HG02588 (cell line): ENCODE results near the gene SS18.
A peak's percentile ranks its signal among the peaks of the same experiment; 100 is the strongest.
"Not testable (repeated sequence)": the region's sequence is repeated elsewhere in the genome, so short reads cannot be mapped to it uniquely, and the experiment has no call there.

Experiments used
- ATAC-seq: cut with Tn5 transposase; IDR thresholded peaks from one replicate; pipeline ENCODE4 v1.9.1; 2021; ENCODE audit warnings: mild to moderate bottlenecking, moderate library complexity; ENCODE audit not compliant: unreplicated experiment

Gene SS18, protein sequence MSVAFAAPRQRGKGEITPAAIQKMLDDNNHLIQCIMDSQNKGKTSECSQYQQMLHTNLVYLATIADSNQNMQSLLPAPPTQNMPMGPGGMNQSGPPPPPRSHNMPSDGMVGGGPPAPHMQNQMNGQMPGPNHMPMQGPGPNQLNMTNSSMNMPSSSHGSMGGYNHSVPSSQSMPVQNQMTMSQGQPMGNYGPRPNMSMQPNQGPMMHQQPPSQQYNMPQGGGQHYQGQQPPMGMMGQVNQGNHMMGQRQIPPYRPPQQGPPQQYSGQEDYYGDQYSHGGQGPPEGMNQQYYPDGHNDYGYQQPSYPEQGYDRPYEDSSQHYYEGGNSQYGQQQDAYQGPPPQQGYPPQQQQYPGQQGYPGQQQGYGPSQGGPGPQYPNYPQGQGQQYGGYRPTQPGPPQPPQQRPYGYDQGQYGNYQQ

DNA sequence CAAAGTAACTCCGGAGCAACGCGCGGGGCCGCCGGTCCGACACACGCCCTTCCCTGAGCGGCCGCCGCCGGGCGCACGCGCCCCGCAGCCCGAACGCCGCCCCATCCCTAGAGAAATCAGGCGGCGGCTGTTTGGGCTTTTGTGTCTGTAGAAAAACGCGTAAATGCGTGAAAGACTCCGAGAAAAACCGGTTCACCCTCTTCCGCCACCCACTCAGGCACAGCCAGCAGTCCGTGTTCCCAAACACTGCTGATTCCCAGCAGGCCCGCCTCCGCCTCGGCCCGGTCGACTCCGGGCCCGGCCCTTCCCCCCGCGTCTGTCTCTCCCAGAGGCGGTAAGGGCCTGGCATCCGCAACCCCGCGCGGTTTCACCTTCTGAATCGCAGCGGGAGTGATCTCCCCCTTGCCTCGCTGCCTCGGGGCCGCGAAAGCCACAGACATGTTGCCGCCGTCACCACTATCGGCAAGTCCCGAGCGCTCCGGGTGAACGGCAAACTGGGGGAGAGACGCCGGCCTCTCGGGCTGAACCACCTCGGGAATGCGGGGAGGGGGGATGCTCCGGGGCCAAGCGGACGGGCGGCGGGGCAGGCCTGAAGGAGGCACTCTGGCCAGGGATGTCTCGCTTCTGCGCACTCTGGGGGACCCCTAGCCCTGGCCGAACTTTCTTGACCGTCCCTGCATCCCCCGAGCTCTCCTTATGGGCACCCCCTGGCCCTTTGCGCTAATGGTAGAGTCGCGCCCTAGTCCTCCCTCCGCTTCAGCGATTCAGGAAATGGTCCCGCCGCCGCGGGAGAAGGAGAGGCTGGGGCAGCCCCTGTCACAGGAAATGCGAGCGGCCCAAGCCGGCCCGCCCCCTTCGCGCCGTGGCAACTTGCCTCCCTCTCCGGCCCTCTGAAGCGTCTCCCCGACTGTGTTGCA, at the start of gene SS18:
Gene SS18, minus strand, starts transcription at position 484 of the 917 bp plus-strand sequence. Its CDS starts 44 bp downstream, at position 440.
- ATAC-seq = peak; percentile 76

DNA sequence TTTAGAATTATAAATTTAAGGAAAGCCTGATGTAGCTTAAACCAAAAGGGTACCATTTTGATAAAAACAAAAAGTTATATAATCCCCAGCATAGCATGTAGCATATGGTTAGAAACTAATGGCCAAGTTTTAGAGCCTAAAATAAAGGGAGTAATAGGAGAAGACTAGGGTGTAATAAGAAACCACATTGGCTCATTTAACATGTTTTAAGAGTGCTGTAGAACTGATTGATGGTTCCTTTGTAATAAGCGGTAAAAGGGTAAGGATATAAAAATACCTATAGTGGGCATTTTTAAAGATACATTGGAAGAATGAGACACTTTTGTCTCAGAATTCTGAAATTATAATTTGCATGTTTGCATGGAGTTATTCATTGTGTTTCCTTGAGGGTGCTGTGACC, 45.1 kb upstream of the SS18 start:
- ATAC-seq = no peak

DNA sequence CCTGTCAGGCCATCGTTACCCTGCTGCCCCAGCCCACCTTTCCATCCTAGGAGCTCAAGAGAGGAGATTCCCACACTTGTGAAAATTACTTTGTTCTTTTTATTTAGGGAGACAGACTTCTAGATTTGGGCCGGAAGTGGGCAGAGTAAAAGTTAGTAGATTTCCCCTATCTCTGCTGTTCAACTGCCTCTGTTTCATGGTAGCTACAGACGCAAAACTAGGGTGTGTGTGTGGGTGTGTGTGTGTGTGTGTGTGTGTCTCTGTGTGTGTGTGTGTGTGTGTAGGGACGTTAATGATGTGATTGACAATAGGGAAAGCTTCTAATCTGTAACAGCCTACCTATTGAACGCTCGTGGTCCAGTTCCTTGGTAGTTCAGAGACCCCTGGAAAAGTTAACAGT, 43.7 kb upstream of the SS18 start:
- ATAC-seq = no peak

DNA sequence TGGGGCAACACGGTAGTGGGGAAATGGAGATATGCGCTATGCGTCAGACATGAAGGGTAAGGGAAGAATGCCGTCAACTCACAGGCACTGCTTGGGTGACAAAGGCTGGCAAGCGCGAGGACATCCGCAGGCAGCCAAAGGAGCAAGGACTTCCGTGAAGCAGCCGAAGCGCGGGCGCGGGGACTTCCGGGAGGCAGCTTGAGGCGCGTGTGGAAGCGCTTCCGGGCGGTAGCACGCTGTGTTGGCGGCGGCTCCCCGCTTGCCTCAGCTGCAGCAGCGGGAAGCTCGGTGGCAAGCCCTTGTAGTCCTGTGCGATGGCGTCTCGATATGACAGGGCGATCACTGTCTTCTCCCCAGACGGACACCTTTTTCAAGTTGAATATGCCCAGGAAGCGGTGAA, 43.2 kb upstream of the SS18 start, which contains the start of gene PSMA8:
Gene PSMA8, plus strand, starts transcription at position 218 of the 400 bp plus-strand sequence. Its CDS starts 97 bp downstream, at position 315.
- ATAC-seq = no peak

DNA sequence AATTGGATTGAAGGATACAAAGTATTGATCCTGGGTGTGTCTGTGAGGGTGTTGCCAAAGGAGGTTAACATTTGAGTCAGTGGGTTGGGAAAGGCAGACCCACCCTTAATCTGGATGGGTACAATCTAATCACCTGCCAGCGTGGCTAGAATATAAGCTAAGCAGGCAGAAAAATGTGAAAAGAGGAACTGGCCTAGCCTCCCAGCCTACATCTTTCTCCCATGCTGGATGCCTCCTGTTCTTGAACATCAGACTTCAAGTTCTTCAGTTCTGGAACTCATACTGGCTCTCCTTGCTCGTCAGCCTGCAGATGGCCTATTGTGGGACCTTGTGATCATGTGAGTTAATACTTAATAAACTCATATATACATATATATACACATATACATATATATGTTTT, 37.8 kb upstream of the SS18 start:
- not testable (repeated sequence) for ATAC-seq

DNA sequence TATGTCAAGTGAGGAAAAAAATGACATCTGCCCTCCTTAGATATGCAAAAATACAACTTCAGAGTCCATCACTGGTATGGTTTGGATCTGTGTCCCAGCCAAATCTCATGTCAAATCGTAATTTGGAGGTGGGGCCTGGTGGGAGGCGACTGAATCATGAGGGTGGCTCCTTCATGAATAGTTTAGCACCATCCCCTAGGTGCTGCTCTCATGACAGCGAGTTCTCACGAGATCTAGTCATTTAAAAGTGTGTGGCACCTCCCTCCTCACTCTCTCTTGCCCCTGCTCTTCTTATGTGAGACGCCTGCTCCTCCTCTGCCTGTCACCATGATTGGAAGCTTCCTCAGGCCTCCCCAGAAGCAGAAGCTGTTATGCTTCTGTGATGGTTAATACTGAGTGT, 37.4 kb upstream of the SS18 start:
- no peak for ATAC-seq

DNA sequence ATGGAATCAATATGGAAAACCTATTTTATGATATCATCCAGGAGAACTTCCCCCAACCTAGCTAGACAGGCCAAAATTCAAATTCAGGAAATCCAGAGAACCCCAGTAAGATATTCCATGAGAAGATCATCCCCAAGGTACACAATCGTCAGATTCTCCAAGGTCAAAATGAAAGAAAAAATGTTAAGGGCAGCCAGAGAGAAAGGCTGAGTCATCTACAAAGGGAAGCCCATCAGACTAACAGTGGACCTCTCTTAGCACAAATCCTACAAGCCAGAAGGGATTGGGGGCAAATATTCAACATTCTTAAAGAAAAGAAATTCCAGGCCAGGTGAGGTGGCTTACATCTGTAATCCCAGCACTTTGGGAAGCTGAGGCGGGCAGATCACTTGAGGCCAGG, 31.6 kb upstream of the SS18 start:
- ATAC-seq = not testable (repeated sequence)

DNA sequence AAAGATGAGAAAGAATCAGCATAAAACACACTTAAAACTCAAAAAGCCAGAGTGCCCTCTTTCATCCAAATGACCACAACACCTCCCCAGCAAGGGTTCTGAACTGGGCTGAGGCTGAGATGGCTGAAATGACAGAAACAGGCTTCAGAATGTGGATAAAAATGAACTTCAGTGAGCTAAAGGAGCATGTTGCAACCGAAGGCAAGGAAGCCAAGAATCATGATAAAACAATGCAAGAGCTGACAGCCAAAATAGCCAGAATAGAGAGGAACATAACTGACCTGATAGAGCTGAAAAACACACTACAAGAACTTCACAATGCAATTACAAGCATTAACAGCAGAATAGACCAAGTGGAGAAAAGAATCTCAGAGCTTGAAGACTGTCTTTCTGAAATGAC, 31.1 kb upstream of the SS18 start:
- no peak for ATAC-seq

DNA sequence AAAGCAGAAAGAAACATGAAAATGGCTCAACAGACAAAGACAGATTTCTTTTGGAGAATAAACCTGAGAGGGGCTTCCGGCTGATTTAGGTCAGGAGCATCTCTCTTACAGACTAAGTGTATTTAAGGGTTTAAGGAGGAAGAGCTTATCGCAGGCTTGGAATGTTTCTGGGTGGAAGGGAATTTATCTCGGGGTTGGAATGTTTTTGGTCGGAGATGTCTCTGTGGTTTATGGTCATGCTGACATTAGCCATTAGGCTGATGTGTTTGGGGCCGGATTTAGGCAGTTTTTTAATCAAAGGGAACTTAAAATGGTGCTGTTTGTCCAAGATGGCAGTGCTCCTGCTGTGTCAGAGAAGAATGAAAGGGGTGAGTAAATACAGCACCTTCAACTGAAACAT, 28.8 kb upstream of the SS18 start:
- no peak for ATAC-seq

DNA sequence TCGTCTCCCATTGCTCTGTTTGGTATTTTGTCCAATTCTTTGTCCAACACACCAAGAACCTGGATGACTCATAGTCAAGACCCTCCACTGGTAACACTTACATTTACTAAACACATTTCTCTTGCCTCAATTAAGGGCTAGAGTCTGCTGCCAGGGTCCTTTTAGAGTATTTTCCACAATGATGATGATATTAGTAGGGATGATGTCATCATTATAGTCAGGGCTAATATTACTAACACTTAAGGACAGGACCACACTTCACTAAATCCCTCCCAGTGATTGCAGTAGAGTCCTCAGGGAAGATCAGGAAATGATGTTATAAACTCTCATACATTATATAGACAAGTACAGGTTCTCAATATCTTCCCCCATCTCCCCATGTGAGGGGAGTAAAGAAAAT, 13.6 kb upstream of the SS18 start:
- ATAC-seq = no peak

DNA sequence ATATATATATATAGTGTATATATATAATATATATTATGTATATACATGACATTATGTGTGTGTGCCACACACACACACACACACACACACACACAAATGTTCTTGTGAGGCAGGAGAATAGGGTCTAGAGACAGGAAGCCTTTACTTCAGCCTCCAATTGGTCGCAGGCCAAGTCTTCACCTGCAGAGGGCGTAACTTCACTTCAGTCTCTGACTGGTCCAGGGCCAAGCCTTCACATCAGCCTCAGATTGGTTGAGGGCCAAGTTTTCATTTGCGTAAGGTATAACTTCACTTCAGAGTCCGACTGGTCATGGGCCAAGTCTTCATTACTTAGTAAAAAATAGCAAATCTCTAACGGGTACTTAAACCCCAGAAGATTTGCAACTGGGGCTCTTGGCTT, 13.2 kb upstream of the SS18 start:
- no peak for ATAC-seq

DNA sequence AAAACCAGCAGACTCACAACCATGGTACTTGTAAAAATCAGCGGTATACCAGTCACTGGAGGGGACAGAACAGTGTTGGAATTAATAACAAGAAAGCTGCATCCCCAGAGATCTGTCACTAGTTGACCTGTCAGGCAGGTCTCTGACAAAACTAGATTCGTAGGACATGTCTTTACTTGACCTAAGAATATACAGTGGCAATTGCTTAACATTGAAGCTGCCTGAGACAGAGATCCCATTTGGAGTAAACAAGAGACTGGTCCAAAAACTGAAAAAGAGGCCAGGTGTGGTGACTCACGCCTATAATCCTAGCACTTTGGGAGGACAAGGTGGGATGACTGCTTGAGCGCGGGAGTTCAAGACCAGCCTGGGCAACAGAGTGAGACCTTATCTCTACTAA, 7.2 kb upstream of the SS18 start:
- no peak for ATAC-seq

DNA sequence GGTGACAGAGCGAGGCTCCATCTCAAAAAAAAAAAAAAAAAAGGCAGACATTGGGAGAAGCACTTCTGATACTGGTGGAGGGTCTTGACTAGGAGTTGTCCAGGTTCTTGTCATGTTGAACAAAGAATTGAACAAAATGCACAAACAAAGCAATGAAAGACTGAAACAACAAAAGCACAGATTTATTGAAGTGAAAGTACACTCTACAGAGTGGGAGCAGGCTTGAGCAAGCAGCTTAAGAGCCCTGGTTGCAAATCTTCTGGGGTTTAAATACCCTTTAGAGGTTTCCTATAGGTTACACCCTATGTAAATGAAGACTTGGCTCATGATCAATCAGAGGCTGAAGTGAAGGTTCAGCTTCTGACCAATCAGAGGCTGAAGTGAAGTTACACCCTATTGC, 6.4 kb upstream of the SS18 start:
- no peak for ATAC-seq

DNA sequence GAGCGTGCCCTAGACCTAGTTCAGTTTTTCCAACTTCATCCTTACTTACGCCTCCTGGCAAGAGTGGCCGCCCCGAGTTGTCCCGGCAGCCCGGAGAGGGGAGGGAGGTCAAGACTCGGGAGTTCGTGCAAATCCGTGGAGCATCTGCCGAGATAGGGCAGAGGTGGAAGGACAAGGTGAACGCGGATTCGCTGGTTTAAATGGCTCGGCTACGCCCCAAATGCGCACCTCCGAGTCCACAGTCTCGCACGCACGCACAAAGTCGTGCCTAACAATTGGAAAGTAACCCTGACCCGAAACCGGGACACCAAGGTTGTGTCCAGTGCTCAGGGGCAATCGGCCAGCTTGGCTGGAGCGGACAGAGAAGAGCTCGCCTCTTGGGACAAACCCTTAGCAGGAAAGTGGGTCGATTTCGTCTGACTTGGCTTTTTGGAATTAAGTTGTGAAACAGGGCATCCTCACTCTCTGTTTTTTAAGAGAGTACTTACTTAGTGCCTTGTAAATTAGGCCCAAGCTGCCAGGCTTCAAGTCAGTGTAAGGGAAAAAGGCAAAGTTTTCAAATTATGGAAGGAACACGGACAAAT, 726 bp upstream of the SS18 start:
- peak; percentile 37 for ATAC-seq

DNA sequence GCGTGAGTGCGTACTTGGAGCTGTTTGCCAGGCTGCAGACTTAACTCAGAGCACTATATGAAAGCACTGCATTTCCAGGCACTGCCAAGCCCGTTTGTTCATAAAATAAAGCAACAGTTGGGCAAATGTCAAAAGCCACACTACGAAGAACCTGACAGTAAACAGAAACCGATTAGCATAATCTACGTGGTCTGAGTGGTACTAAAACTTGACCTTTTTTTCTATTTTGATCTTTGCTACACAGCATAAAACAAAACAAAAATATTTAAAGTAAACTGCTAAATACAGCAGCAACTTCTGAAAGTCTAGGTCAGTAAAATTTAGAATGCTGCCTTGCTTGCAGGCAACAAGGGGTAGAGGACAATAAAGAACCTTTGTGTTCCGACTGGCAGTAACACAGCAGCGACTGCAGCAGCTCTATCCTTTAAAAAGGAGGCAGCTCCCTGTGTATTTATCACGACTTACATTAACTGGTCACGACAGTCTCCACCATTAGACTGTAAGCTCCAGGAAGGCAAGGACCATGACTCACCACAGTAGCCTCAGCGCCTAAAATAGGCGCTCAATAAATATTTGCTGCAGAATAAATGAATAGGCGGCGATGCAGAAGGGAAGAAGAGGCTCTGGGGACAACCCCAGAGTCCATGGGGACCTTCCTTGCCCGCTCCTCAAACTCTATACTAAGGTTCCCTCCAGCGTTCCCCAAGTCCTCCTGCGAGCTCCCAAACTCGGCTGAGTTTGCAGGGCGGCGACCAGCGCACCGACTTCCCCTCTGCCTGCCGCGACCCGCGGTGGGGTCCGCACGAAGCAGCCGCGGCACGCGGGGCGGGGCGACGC, 902 bp downstream of the SS18 start:
- peak; percentile 3 for ATAC-seq

DNA sequence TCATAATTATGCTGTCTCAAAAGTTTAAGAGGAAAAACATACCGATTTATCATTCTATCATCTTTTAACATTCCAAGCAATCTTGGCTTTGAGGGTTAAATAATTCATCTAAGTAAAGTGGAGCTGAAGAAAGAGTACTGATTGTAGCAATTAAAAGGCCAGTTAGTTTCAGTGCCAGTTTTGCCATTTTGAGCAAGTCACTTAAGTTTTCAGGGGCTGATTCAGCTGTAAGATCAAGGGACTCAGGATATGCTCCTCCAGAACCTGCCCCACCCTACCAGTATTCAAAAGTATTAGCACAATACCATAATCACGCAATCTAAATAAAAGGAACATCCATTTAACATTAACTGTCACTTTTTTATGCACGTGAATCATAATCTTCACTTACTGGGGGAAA, 1.9 kb downstream of the SS18 start:
- no peak for ATAC-seq

DNA sequence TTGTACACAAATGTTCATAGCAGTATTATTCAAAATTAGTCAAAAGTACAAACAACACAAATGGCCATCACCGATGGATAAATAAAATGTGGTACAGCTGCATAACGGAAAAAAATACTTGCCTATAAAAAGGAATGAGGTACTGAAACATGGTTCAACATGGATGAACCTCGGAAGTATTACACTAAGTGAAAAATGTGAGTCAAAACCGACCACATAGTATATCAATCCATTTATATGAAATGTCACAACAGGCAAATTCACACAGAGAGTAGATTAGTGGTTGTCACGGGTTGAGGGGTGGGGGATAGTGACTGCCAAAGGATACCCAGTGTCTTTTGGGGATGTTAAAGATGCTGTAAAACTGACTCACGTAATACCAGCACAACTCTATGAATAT, 3.5 kb downstream of the SS18 start:
- ATAC-seq = no peak

DNA sequence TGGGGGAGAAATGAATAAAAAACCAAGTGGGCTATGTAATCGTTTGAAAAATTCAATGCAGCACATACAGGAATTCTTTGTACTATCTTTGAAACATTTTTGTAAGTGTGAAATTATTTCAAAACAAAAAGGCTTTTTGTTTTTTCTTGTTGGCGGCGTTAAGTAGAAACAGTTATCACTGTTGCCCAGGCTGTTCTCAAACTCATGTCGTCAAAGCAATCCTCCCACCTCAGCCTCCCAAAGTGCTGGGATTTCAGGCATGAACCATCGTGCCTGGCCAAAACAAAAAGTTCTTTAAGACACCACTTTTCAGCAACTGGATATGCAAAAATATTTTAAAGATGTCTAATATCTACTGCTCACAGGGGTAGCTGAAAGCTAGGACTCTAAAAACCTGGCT, 5.4 kb downstream of the SS18 start:
- ATAC-seq = no peak

DNA sequence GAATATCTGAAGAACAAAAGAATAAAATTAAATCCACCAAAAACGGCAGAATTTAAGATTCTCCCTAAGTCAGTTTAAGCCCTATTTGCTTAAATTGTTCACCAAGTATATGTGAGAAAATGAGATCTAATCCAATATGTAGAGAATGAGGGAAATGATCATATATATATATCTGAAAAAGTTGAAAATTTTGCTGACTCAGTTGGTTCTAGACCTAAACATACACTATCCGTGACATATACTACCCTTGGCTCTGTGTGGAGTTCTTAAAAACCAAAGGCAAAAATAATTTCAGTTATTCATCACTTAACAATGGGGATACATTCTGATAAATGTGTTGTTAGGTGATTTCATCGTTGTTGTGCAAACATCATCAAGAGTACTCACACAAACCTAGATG, 7.3 kb downstream of the SS18 start:
- no peak for ATAC-seq

DNA sequence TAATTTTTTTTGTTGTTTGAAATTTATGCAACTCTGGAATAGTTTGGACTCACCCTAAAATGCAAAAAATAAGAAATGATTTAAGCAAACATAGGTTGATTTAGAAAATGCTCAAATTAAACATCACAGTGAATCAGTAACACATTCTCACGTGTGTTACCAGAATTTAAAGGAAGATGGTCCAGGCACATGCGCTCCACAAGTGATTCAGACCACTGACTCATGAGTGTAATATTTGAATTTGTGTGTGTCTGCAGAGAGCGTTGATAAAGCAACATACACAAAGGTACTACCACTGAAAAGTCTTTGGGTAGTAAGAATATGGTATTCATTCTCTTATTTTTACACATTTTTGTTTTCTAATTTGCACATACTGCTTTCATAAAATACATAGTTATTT, 7.9 kb downstream of the SS18 start:
- no peak for ATAC-seq

DNA sequence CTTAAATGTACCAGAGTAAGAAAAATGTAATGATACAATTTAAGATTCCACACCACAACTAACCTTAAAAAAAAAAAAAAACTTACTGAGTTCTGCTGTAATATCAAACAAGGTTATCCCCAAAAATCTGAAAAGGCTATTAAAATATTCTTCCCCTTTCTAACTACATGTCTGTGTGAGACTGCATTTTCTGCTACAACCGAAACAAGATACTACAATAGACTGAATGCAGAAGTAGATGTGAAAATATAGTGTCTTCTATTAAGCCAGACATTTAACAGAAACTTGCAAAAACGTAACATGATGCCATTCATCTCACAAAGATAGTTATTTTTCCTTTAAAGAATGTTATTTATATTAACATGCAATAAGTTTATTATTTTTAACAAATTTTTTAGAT, 16.2 kb downstream of the SS18 start:
- ATAC-seq = no peak
